Aorta (tissue), 5 donors: ENCODE measurements around the gene LAMA4. TPM values are rescaled to one million over a fixed set of nuclear protein-coding genes. Genes with fewer than 3 reads are reported as not detected.

Experiments used
- ATAC-seq: fragments of 200-7000 bp; cut with Tn5 transposase; one replicate; pipeline ENCODE4 v1.9.1; 2022; ENCODE audit warnings: moderate library complexity; ENCODE audit not compliant: low FRiP score
- DNase-seq, 2 donors: peaks; one replicate each; pipeline ENCODE4 v3.0.0-alpha.2; 2020
- H3K27ac ChIP-seq, 2 donors: one replicate each; pipeline ENCODE4 v1.5.1; 2013; ENCODE audit warnings: low read length in 2 of 2, mild to moderate bottlenecking in 2 of 2, moderate library complexity in 2 of 2, control low read depth in 1 of 2, inconsistent platforms in 1 of 2, low read depth in 1 of 2
- H3K27me3 ChIP-seq, 2 donors: one replicate each; pipeline ENCODE4 v1.6.1; 2013; ENCODE audit warnings: control low read depth in 1 of 2, low read length in 1 of 2, mild to moderate bottlenecking in 1 of 2, moderate library complexity in 1 of 2; ENCODE audit not compliant: insufficient read depth in 2 of 2, control insufficient read depth in 1 of 2
- H3K36me3 ChIP-seq, 2 donors: one replicate each; pipeline ENCODE4 v1.6.1; 2013; ENCODE audit warnings: control low read depth in 1 of 2, low read length in 1 of 2, mild to moderate bottlenecking in 1 of 2; ENCODE audit not compliant: insufficient read depth in 2 of 2, control insufficient read depth in 1 of 2
- H3K4me1 ChIP-seq, 2 donors: one replicate each; pipeline ENCODE4 v1.6.1; 2013; ENCODE audit warnings: low read length in 2 of 2, control low read depth in 1 of 2, mild to moderate bottlenecking in 1 of 2, moderate library complexity in 1 of 2; ENCODE audit not compliant: insufficient read depth in 2 of 2, control insufficient read depth in 1 of 2
- H3K4me3 ChIP-seq, 2 donors: one replicate each; pipeline ENCODE4 v1.5.1; 2013; ENCODE audit warnings: low read length in 2 of 2, control low read depth in 1 of 2, mild to moderate bottlenecking in 1 of 2
- H3K9me3 ChIP-seq: one replicate; pipeline ENCODE4 v1.6.1; 2013; ENCODE audit warnings: mild to moderate bottlenecking, low read length; ENCODE audit not compliant: control insufficient read depth
- WGBS, 2 donors: extraction: QIAGEN DNeasy Blood & Tissue Kit; methylation state at CpG; one replicate each; pipeline ENCODE4 v1.1.7; 2013; 5-methylcytosine and 5-hydroxymethylcytosine counted together
- intact Hi-C, 2 donors: fragments of 100-400 bp; cut with DNase I; formaldehyde crosslinking; loops; one replicate each; pipeline versions ENCODE4 v1.14.2 to v1.15.0; 2022
- polyA plus RNA-seq, 2 donors: library from polyadenylated mRNA; stranded (reverse); fragments of 200-250 nt; gene quantifications; one replicate each; pipeline ENCODE4 v1.2.3, GENCODE V29; 2013
- total RNA-seq, 2 donors: library from RNA; stranded (reverse); fragmentation: NEBNext Ultra II Directional; extraction: Animal tissue kit (Norgen Biotek cat#: 25700); gene quantifications; one replicate each; pipeline ENCODE4 v1.2.1, GENCODE V29; 2021
- donor health status: healthy with polysubstance abuse.
- donor health status: Bipolar disorder and iron deficiency.
- donor health status: DM: no; HTN: no; CAD: no.
- donor health status: DM: no; HTN: no; CAD: no.
- donor health status: DM: yes; HTN: yes; CAD: no.

Gene LAMA4
- total and polyA plus RNA-seq, 4 donors, result 7.8 to 150 (median 67.5) TPM

- no peaks in the 10 kb centered on the region for H3K36me3 ChIP-seq
- H3K9me3 ChIP-seq, result no peaks in the 10 kb centered on the region
- H3K27me3 ChIP-seq, result no peaks in the 10 kb centered on the region
- intact Hi-C loops, result loop anchor here (5.0 kb wide), 2 partner anchors 51 to 66 kb away; no protein-coding TSS in a partner anchor
- peak overlapping the region; percentile 79 to 81 for H3K4me3 ChIP-seq
- no peak for ATAC-seq
- H3K4me1 ChIP-seq, result peaks cover 2 to 4% of the 10 kb centered on the region in 2 donors
- H3K27ac ChIP-seq, result no peak overlapping the region
- WGBS, 2 donors, result 26 to 40% methylated on average over 2 of the region's 2 CpGs
- no peak for DNase-seq
Observed at GRCh38 chr6:112252571-112253497, 1.5 kb downstream of the LAMA4 start.

- H3K27me3 ChIP-seq, result no peaks in the 10 kb centered on the region
- DNase-seq, result peak in 1 of 2 donors; percentile 70
- H3K27ac ChIP-seq, result no peak overlapping the region
- WGBS, 2 donors, result 42 to 53% methylated on average over 6 of the region's 6 CpGs
- peaks cover 2 to 4% of the 10 kb centered on the region in 2 donors for H3K4me1 ChIP-seq
- ATAC-seq, result peak; percentile 81
- no peak overlapping the region for H3K4me3 ChIP-seq
- H3K36me3 ChIP-seq, result no peaks in the 10 kb centered on the region
- H3K9me3 ChIP-seq, result no peaks in the 10 kb centered on the region
- intact Hi-C loops, result loop anchor here (5.0 kb wide), 2 partner anchors 49 to 64 kb away; no protein-coding TSS in a partner anchor
Observed at GRCh38 chr6:112251171-112251875, 3.0 kb downstream of the LAMA4 start.

- Histone ChIP-seq H3K27me3 (no peaks in the 10 kb centered on the region), H3K4me3 (no peak overlapping the region), H3K9me3 (no peaks in the 10 kb centered on the region), H3K36me3 (no peaks in the 10 kb centered on the region), H3K4me1 (peaks cover 2 to 4% of the 10 kb centered on the region in 2 donors), H3K27ac (no peak overlapping the region)
- WGBS, 2 donors, result 96% methylated on average over 4 of the region's 4 CpGs
- intact Hi-C loops, result no loop called here
- no peak for DNase-seq
- no peak for ATAC-seq
Observed at GRCh38 chr6:112249489-112249888, 4.9 kb downstream of the LAMA4 start.

- 92 to 94% methylated on average over 5 of the region's 5 CpGs for WGBS, 2 donors
- no peak overlapping the region for H3K27ac ChIP-seq
Observed at GRCh38 chr6:112247275-112247674, 7.1 kb downstream of the LAMA4 start.

GRCh38 chr6:112245511-112246203 lies 8.7 kb downstream of the LAMA4 start:
- H3K4me3 ChIP-seq, result no peak overlapping the region
- no peak for DNase-seq
- no peaks in the 10 kb centered on the region for H3K36me3 ChIP-seq
- no peak for ATAC-seq
- intact Hi-C loops, result no loop called here
- no peaks in the 10 kb centered on the region for H3K9me3 ChIP-seq
- no peak overlapping the region for H3K27ac ChIP-seq
- peaks cover 0 to 2% of the 10 kb centered on the region in 2 donors for H3K4me1 ChIP-seq
- 37 to 60% methylated on average over 5 of the region's 5 CpGs for WGBS, 2 donors
- H3K27me3 ChIP-seq, result no peaks in the 10 kb centered on the region

More at GRCh38 chr6:112247275-112247674, 7.1 kb downstream of the LAMA4 start:
- no peak for DNase-seq
- ATAC-seq, result no peak
- Histone ChIP-seq H3K9me3 (no peaks in the 10 kb centered on the region), H3K4me1 (peaks cover 2 to 4% of the 10 kb centered on the region in 2 donors), H3K4me3 (no peak overlapping the region), H3K27me3 (no peaks in the 10 kb centered on the region), H3K36me3 (no peaks in the 10 kb centered on the region)
- intact Hi-C loops, result no loop called here

GRCh38 chr6:112243861-112244827 lies 10.2 kb downstream of the LAMA4 start:
- Histone ChIP-seq H3K4me3 (no peak overlapping the region), H3K27me3 (no peaks in the 10 kb centered on the region), H3K9me3 (no peaks in the 10 kb centered on the region), H3K4me1 (peaks cover 0 to 2% of the 10 kb centered on the region in 2 donors), H3K36me3 (no peaks in the 10 kb centered on the region), H3K27ac (no peak overlapping the region)
- ATAC-seq, result no peak
- intact Hi-C loops, result no loop called here
- no peak for DNase-seq
- WGBS, 2 donors, result 77 to 83% methylated on average over 11 of the region's 11 CpGs

- intact Hi-C loops, result no loop called here
- no peak overlapping the region for H3K27ac ChIP-seq
- H3K9me3 ChIP-seq, result no peaks in the 10 kb centered on the region
- DNase-seq (no peak), ATAC-seq (no peak)
- peaks cover 0 to 2% of the 10 kb centered on the region in 2 donors for H3K4me1 ChIP-seq
- H3K4me3 ChIP-seq, result no peak overlapping the region
- H3K27me3 ChIP-seq, result no peaks in the 10 kb centered on the region
- H3K36me3 ChIP-seq, result no peaks in the 10 kb centered on the region
Observed at GRCh38 chr6:112241820-112242429, 12.4 kb downstream of the LAMA4 start.
